Activated T-cell treated with anti-CD3 and anti-CD28 coated beads for 24 hours (primary cell): ENCODE results near the gene HAGH.

Experiments used
- DNase-seq: peaks from one replicate; pipeline ENCODE4 v3.0.0-alpha.2; 2020; ENCODE audit warnings: low read depth

The HAGH gene

DNA sequence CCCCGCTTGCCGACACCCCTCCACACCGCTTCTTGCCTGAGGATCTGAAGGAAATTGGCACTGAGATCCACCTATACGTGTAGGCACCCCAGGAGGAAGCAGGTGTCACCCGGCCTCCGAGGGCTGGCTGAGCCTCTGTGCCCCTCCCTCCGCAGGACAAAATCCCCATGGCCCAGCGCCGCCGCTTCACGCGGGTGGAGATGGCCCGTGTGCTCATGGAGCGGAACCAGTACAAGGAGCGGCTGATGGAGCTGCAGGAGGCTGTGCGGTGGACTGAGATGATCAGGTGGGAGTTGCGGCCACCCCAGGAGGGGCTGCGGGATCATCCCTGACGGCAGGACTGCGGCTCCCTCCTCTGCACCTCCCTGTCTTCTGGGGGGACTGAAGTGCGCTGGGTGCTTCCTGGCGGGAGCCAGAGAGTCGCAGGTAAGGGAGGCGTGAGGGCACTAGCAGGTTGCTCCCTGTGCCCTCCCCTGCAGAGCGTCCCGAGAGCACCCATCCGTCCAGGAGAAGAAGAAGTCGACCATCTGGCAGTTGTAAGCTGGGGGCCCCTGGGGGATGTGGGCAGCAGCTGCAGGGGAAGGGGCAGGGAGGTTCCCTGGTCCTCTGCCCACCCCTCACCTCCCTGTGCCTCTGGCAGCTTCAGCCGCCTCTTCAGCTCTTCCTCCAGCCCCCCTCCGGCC lies 64.3 kb downstream of the HAGH start:
- DNase-seq = no peak

GRCh38 chr16:1761751-1762150 lies 64.9 kb downstream of the HAGH start:
- DNase-seq = no peak

DNA sequence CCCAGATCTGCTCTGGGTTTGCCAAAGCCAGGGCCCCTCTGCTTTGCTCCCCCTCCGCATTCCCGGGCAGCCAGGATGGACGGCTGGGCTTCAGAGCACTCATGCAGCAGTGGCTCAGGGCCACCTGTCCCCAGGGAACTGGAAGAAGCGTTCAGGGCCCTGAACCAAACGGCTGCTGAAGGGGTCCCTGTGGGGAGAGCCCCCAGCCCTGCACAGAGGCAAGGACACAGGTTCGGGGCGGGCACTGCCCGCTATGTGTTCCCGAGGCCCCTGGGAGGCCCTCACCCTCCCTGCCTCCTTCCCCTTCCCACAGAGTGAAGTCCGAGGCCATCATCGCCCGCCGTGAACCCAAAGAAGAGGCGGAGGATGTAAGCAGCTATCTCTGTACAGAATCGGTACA lies 65.7 kb downstream of the HAGH start:
- no peak for DNase-seq

DNA sequence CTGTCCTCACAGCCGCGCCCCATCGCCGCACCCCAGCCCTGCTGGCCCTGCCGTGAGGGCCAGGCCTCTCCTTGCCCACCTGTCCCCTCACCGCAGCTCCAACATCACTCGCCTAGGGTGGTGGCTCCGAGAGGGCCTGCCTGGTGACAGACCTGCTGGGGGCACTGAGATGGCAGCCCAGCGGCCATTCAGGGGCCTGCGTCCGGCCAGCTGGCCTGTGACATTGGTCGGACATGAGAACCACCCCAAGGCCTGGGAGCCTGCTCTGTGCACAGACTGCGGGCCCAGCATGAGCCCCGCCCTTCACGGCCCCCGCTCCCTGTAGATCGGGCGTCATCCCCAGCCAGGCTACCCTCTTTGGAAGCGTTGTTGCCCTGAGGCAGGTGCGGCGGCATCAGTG lies 67.1 kb downstream of the HAGH start:
- no peak for DNase-seq

DNA sequence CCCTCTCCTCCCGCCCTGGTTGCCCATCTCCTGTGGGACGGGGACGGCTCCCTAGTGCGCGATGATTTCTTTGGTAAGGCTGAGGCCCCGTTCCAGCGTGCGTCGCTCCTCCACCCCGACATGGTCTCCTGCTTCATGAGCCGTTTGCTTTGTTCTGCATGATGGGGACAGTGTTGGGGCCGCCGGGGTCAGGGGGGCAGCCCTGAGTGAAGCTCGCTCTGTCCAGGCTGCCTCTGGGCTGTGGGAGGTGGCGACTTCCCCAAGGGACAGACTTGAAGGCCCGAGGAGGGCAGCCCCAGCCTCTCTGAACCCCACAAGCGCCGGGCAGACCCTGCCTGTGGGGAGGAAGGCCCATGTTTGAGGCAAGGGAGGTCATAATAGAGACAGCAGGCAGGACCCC lies 67.7 kb downstream of the HAGH start:
- DNase-seq = no peak

GRCh38 chr16:1757714-1758461 lies 68.7 kb downstream of the HAGH start:
- DNase-seq = no peak
